ENCODE measurements around the gene SCYL2.
"Not testable (repeated sequence)": the region's sequence is repeated elsewhere in the genome, so short reads cannot be mapped to it uniquely, and the experiment has no call there.

DNA sequence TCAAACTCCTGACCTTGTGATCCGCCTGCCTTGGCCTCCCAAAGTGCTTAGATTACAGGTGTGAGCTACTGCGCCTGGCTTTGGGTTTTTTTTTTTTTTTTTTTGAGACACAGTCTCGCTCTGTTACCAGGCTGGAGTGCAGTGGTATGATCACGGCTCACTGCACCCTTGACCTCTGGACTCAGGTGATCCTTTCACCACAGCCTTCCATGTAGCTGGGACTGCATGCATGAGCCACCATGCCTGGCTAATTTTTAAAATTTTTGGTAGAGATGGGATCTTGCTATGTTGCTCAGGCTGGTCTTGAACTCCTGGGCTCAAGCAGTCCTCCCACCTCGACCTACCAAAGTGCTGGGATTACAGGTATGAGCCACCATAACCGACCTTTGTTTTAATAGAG is 44.8 kb upstream of the SCYL2 start:
- not testable (repeated sequence) for TF ChIP-seq POLR2A (IDR thresholded peaks at IDR 0.05)
- TF ChIP-seq, protein P1, sequence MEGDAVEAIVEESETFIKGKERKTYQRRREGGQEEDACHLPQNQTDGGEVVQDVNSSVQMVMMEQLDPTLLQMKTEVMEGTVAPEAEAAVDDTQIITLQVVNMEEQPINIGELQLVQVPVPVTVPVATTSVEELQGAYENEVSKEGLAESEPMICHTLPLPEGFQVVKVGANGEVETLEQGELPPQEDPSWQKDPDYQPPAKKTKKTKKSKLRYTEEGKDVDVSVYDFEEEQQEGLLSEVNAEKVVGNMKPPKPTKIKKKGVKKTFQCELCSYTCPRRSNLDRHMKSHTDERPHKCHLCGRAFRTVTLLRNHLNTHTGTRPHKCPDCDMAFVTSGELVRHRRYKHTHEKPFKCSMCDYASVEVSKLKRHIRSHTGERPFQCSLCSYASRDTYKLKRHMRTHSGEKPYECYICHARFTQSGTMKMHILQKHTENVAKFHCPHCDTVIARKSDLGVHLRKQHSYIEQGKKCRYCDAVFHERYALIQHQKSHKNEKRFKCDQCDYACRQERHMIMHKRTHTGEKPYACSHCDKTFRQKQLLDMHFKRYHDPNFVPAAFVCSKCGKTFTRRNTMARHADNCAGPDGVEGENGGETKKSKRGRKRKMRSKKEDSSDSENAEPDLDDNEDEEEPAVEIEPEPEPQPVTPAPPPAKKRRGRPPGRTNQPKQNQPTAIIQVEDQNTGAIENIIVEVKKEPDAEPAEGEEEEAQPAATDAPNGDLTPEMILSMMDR (IDR thresholded peaks at IDR 0.05) = not testable (repeated sequence)

Data from body of pancreas (tissue), 4 donors.